ENCODE measurements around the gene P2RX7.

P2RX7 gene

DNA sequence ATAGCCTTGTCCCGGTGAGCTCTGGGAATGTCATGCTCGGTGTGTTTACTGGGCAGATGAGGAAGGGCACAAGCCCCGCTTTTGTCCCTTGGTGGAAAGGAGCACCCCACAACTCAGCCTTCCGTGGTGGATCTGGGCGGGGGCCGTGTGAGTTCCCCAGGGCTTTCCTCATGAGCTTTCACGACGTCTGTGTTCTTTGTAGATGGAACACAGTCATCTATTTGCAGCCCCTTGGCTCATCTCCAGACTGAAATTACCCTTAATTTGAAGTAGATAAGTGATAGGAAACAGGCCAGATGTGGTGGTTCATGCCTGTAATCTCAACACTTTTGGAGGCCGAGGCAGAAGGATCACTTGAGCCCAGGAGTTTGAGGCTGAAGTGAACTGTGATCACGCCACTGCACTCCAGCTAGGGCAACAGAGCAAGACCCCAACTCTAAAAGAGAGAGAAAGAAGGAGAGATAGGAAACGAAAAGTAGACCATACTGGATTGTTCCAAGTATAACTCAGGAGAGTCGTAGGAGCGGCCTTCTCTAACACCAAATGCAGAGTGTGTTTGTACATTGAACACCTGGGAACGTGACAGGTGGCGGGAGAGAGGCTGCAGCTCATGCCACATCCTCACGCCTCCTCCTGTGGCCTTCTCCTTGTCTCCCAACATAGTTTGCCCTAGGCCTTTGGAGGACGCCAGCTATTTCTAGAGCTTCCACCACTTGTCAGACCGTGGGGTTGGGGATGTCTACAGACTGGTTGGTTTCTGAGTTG is 86.1 kb downstream of the P2RX7 start:
- no peak overlapping the region for H2AFZ ChIP-seq
- no peak overlapping the region for H3K27ac ChIP-seq
- H3K4me2 ChIP-seq (ENCODE audit: low read length): no peak overlapping the region
- no peak for TF ChIP-seq CTCF (IDR thresholded peaks at IDR 0.05)
- no peaks in the 10 kb centered on the region for H3K27me3 ChIP-seq (ENCODE audit: control insufficient read depth, insufficient read depth, low read length)
- H3K79me2 ChIP-seq: no peaks in the 10 kb centered on the region
- H3K9me3 ChIP-seq (ENCODE audit: control insufficient read depth, low read length): no peaks in the 10 kb centered on the region
- peaks cover 4% of the 10 kb centered on the region for H3K4me1 ChIP-seq
- H3K36me3 ChIP-seq (ENCODE audit: control insufficient read depth, insufficient read depth, low read length): no peaks in the 10 kb centered on the region
- no peak overlapping the region for H3K4me3 ChIP-seq (ENCODE audit: low read depth, low read length)
- no peak overlapping the region for H3K9ac ChIP-seq

- H3K4me1 ChIP-seq: peaks cover 3% of the 10 kb centered on the region
- no peak overlapping the region for H3K9ac ChIP-seq
- H2AFZ ChIP-seq: no peak overlapping the region
- no peaks in the 10 kb centered on the region for H3K36me3 ChIP-seq (ENCODE audit: control insufficient read depth, insufficient read depth, low read length)
- no peak overlapping the region for H3K4me3 ChIP-seq (ENCODE audit: low read depth, low read length)
- no peaks in the 10 kb centered on the region for H3K79me2 ChIP-seq
- H3K9me3 ChIP-seq (ENCODE audit: control insufficient read depth, low read length): no peaks in the 10 kb centered on the region
- TF ChIP-seq CTCF (IDR thresholded peaks at IDR 0.05): no peak
- no peak overlapping the region for H3K4me2 ChIP-seq (ENCODE audit: low read length)
- no peak overlapping the region for H3K27ac ChIP-seq
- H3K27me3 ChIP-seq (ENCODE audit: control insufficient read depth, insufficient read depth, low read length): no peaks in the 10 kb centered on the region
Measured at GRCh38 chr12:121219353-121219986, 86.8 kb downstream of the P2RX7 start.

DNA sequence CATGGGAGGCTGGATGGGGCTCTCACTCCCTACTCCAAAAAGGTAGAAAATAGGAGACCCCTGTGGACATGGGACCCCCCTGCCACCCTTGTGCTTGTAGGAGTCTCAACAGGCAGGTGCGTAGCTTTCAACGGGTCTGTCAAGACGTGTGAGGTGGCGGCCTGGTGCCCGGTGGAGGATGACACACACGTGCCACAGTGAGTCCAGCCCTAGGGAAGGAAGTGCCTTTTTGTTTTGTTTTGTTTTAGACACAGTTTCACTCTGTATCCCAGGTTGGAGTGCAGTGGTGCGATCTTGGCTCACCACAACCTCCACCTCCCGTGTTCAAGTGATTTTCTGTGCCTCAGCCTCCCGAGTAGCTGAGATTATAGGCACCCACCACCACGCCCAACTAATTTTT is 90.2 kb downstream of the P2RX7 start:
- Histone ChIP-seq H3K4me2 (ENCODE audit: low read length) (no peak overlapping the region), H3K79me2 (no peaks in the 10 kb centered on the region), H3K27ac (no peak overlapping the region), H3K4me3 (ENCODE audit: low read depth, low read length) (no peak overlapping the region), H3K4me1 (peaks cover 8% of the 10 kb centered on the region), H3K9me3 (ENCODE audit: control insufficient read depth, low read length) (no peaks in the 10 kb centered on the region), H3K36me3 (ENCODE audit: control insufficient read depth, insufficient read depth, low read length) (no peaks in the 10 kb centered on the region), H2AFZ (no peak overlapping the region), H3K27me3 (ENCODE audit: control insufficient read depth, insufficient read depth, low read length) (no peaks in the 10 kb centered on the region), H3K9ac (no peak overlapping the region)
- TF ChIP-seq CTCF (IDR thresholded peaks at IDR 0.05): no peak

DNA sequence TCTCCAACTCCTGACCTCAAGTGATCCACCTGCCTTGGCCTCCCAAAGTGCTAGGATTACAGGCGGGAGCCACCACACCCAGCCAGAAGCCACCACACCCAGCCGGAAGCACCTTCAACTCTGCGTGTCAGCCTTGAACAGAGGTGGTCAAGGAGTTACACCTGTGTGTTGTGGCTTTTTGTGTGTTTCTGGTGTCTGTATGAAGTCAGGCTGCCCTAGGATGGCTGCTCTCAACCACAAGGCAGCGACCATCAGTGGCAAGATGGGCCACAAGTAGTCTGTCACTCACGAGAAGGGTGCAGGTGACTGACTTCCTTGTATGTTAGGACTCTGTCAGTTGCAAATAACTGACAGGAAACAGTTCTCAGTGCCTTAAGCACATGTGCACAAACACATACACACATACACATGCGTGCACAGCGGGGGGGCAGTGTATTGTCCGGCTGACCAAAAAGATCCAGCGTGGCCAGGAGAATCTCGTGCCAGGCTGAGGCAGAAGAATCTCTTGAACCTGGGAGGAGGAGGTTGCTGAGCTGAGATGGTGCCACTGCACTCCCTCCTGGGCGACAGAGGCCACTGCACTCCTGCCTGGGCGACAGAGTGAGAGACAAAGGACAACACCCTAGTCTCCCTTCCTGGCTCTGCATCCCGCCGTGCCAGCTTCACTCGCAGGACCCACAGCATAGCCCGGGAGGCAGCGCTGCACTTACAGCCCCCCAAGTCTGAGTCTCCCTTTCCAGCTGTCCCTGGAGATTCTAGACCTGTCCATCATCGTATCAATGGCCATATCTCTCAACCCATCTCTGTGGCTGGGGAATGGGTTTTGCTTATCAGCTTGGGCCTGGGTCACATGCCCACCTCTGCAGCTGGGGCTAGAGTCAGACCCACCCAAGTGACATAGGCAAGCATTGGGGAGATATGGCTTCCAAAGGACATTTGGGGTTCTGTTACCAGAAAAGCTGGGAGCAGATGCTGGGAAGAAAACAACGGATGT is 90.9 kb downstream of the P2RX7 start:
- H3K79me2 ChIP-seq: no peaks in the 10 kb centered on the region
- no peaks in the 10 kb centered on the region for H3K36me3 ChIP-seq (ENCODE audit: control insufficient read depth, insufficient read depth, low read length)
- H3K9me3 ChIP-seq (ENCODE audit: control insufficient read depth, low read length): no peaks in the 10 kb centered on the region
- peaks cover 8% of the 10 kb centered on the region for H3K4me1 ChIP-seq
- H3K4me2 ChIP-seq (ENCODE audit: low read length): no peak overlapping the region
- no peak overlapping the region for H3K27ac ChIP-seq
- H2AFZ ChIP-seq: no peak overlapping the region
- peak; percentile 27 for TF ChIP-seq CTCF (IDR thresholded peaks at IDR 0.05)
- no peaks in the 10 kb centered on the region for H3K27me3 ChIP-seq (ENCODE audit: control insufficient read depth, insufficient read depth, low read length)
- H3K9ac ChIP-seq: no peak overlapping the region
- no peak overlapping the region for H3K4me3 ChIP-seq (ENCODE audit: low read depth, low read length)

Data from parathyroid adenoma (tissue), 2 donors.